ENCODE measurements around the gene DIRAS1. TPM values are rescaled to one million over a fixed set of nuclear protein-coding genes. Genes with fewer than 3 reads are reported as not detected.

The DIRAS1 gene
- total and polyA plus RNA-seq, 4 donors: 0.01 to 0.09 (median 0.08) TPM; not detected in 1

GRCh38 chr19:2743099-2743498 is 21.9 kb upstream of the DIRAS1 start:
- Histone ChIP-seq H3K27me3 (ENCODE audit: control insufficient read depth in 4 of 4, insufficient read depth in 4 of 4, low read length in 3 of 4) (no peaks in the 10 kb centered on the region), H3K9ac (ENCODE audit: low read depth in 1 of 2, low read length in 2 of 2) (no peak overlapping the region), H3K4me1 (ENCODE audit: control insufficient read depth in 4 of 4, insufficient read depth in 4 of 4, low read length in 3 of 4) (peaks cover 4 to 10% (median 8%) of the 10 kb centered on the region in 4 donors), H3K4me3 (ENCODE audit: low read depth in 1 of 3, low read length in 3 of 3) (no peak overlapping the region), H3K36me3 (ENCODE audit: control insufficient read depth in 4 of 4, insufficient read depth in 3 of 4, low read depth in 1 of 4, low read length in 3 of 4) (no peaks in the 10 kb centered on the region), H3K27ac (ENCODE audit: low read depth in 1 of 2, low read length in 2 of 2) (no peak overlapping the region), H3K9me3 (ENCODE audit: control insufficient read depth in 4 of 4, low read length in 3 of 4) (no peaks in the 10 kb centered on the region)
- no peak for DNase-seq (ENCODE audit: low spot score)
- 63% methylated on average over 8 of the region's 8 CpGs for WGBS
- TF ChIP-seq ATF3 (IDR thresholded peaks at IDR 0.05) (no peak), CTCF (IDR thresholded peaks at IDR 0.05; ENCODE audit: low read depth, low read length, missing input control) (no peak), HNF4A (conservative IDR thresholded peaks at IDR 0.05) (no peak), EGR1 (IDR thresholded peaks at IDR 0.05; ENCODE audit: low read depth in 2 of 2) (no peak), TAF1 (conservative IDR thresholded peaks at IDR 0.05) (no peak), FOXA2 (IDR thresholded peaks at IDR 0.05) (no peak), JUND (IDR thresholded peaks at IDR 0.05) (no peak), NR2F2 (IDR thresholded peaks at IDR 0.05) (no peak), FOXA1 (IDR thresholded peaks at IDR 0.05) (no peak), GABPA (IDR thresholded peaks at IDR 0.05 in 1 of 2, conservative IDR thresholded peaks at IDR 0.05 in 1 of 2) (no peak)

GRCh38 chr19:2740314-2740656 is 19.1 kb upstream of the DIRAS1 start:
- peaks cover 0 to 2% (median 0%) of the 10 kb centered on the region in 4 donors for H3K9me3 ChIP-seq (ENCODE audit: control insufficient read depth in 4 of 4, low read length in 3 of 4)
- no peak overlapping the region for H3K9ac ChIP-seq (ENCODE audit: low read depth in 1 of 2, low read length in 2 of 2)
- DNase-seq (ENCODE audit: low spot score): no peak
- H3K4me1 ChIP-seq (ENCODE audit: control insufficient read depth in 4 of 4, insufficient read depth in 4 of 4, low read length in 3 of 4): peaks cover 4 to 10% (median 8%) of the 10 kb centered on the region in 4 donors
- no peak overlapping the region for H3K4me3 ChIP-seq (ENCODE audit: low read depth in 1 of 3, low read length in 3 of 3)
- H3K36me3 ChIP-seq (ENCODE audit: control insufficient read depth in 4 of 4, insufficient read depth in 3 of 4, low read depth in 1 of 4, low read length in 3 of 4): peaks cover 1 to 17% (median 8%) of the 10 kb centered on the region in 4 donors
- 44% methylated on average over 13 of the region's 13 CpGs for WGBS
- no peaks in the 10 kb centered on the region for H3K27me3 ChIP-seq (ENCODE audit: control insufficient read depth in 4 of 4, insufficient read depth in 4 of 4, low read length in 3 of 4)
- TF ChIP-seq CTCF (IDR thresholded peaks at IDR 0.05; ENCODE audit: low read depth, low read length, missing input control): no peak
- no peak for TF ChIP-seq FOXA1 (IDR thresholded peaks at IDR 0.05)
- no peak for TF ChIP-seq TAF1 (conservative IDR thresholded peaks at IDR 0.05)
- peak in 1 of 2 donors; percentile 41 for TF ChIP-seq GABPA (IDR thresholded peaks at IDR 0.05 in 1 of 2, conservative IDR thresholded peaks at IDR 0.05 in 1 of 2)
- H3K27ac ChIP-seq (ENCODE audit: low read depth in 1 of 2, low read length in 2 of 2): no peak overlapping the region

- Histone ChIP-seq H3K4me1 (ENCODE audit: control insufficient read depth in 4 of 4, insufficient read depth in 4 of 4, low read length in 3 of 4) (peaks cover 4 to 10% (median 8%) of the 10 kb centered on the region in 4 donors), H3K27me3 (ENCODE audit: control insufficient read depth in 4 of 4, insufficient read depth in 4 of 4, low read length in 3 of 4) (no peaks in the 10 kb centered on the region), H3K27ac (ENCODE audit: low read depth in 1 of 2, low read length in 2 of 2) (no peak within 1 kb of the TSS), H3K4me3 (ENCODE audit: low read depth in 1 of 3, low read length in 3 of 3) (peak within 1 kb of the TSS; percentile 74 to 98 (median 79)), H3K9ac (ENCODE audit: low read depth in 1 of 2, low read length in 2 of 2) (peak within 1 kb of the TSS in 1 of 2 donors; percentile 58), H3K36me3 (ENCODE audit: control insufficient read depth in 4 of 4, insufficient read depth in 3 of 4, low read depth in 1 of 4, low read length in 3 of 4) (peaks cover 2 to 23% (median 8%) of the 10 kb centered on the region in 4 donors), H3K9me3 (ENCODE audit: control insufficient read depth in 4 of 4, low read length in 3 of 4) (peaks cover 0 to 2% (median 0%) of the 10 kb centered on the region in 4 donors)
- WGBS: under 1% methylated on average over 64 of the region's 64 CpGs
- peak; percentile 99 for DNase-seq (ENCODE audit: low spot score)
- TF ChIP-seq NR2F2 (IDR thresholded peaks at IDR 0.05) (peak; percentile 19), GABPA (IDR thresholded peaks at IDR 0.05 in 1 of 2, conservative IDR thresholded peaks at IDR 0.05 in 1 of 2) (peak; percentile 87 to 95), ATF3 (IDR thresholded peaks at IDR 0.05) (no peak), YY1 (IDR thresholded peaks at IDR 0.05) (no peak), RXRA (IDR thresholded peaks at IDR 0.05) (peak in 1 of 2 donors; percentile 31), TAF1 (conservative IDR thresholded peaks at IDR 0.05) (no peak), SP1 (IDR thresholded peaks at IDR 0.05) (peak; percentile 85), FOXA2 (IDR thresholded peaks at IDR 0.05) (no peak), REST (IDR thresholded peaks at IDR 0.05) (peak; percentile 100), EGR1 (IDR thresholded peaks at IDR 0.05; ENCODE audit: low read depth in 2 of 2) (no peak), CTCF (IDR thresholded peaks at IDR 0.05; ENCODE audit: low read depth, low read length, missing input control) (peak; percentile 21)
These were observed 18.6 kb upstream of the DIRAS1 start, which contains the start of gene SLC39A3 for GRCh38 chr19:2739602-2740313. TSS of gene SLC39A3 (minus strand) at chr19:2740017. CDS start at chr19:2737257, 2,760 bp downstream.

All from liver (tissue), 9 donors.